Right renal pelvis (tissue), 4 donors: ENCODE data around the gene HEXIM1. TPM values are rescaled to one million over a fixed set of nuclear protein-coding genes. Genes with fewer than 3 reads are reported as not detected.

ENCODE experiments used
- polyA plus RNA-seq, 4 donors: library from polyadenylated mRNA; unstranded; fragments of 120-200 nt; gene quantifications; one replicate each; pipeline ENCODE4 v1.2.1, GENCODE V29; 2013; ENCODE audit not compliant: insufficient read length in 4 of 4

HEXIM1 gene
- polyA plus RNA-seq, 4 donors, result 41.5 to 47.5 (median 42.9) TPM

Other genes starting within 250 kb of the HEXIM1 start
- gene EFTUD2, start 249.0 kb upstream of the HEXIM1 start, polyA plus RNA-seq, result 100 to 1,000 TPM; 101 to 120 (median 114) TPM
- gene GFAP, start 233.0 kb upstream of the HEXIM1 start, polyA plus RNA-seq, result under 1 TPM; 0.40 to 0.74 (median 0.52) TPM
- 10 to 100 TPM; 10.5 to 12.3 (median 11.3) TPM for gene KIF18B, start 200.7 kb upstream of the HEXIM1 start, polyA plus RNA-seq
- gene C1QL1, start 180.2 kb upstream of the HEXIM1 start, polyA plus RNA-seq, result 1 to 10 TPM; 1.7 to 4.0 (median 2.1) TPM
- 10 to 100 TPM; 49.7 to 59.9 (median 52.8) TPM for gene DCAKD, start 96.8 kb upstream of the HEXIM1 start, polyA plus RNA-seq
- 10 to 100 TPM; 65.8 to 73.9 (median 67.3) TPM for gene NMT1, start 87.2 kb upstream of the HEXIM1 start, polyA plus RNA-seq
- 10 to 100 TPM; 24.3 to 38.3 (median 27.9) TPM for gene PLCD3, start 16.0 kb upstream of the HEXIM1 start, polyA plus RNA-seq
- 10 to 100 TPM; 12.4 to 15.4 (median 13.5) TPM for gene ACBD4, start 12.8 kb upstream of the HEXIM1 start, polyA plus RNA-seq
- 10 to 100 TPM; 12.8 to 16.5 (median 13.5) TPM for gene HEXIM2, start 13.4 kb downstream of the HEXIM1 start, polyA plus RNA-seq
- gene FMNL1, start 73.4 kb downstream of the HEXIM1 start, polyA plus RNA-seq, result 1 to 10 TPM; 5.3 to 8.1 (median 5.9) TPM
- under 1 TPM in 3 of 4 donors, not detected in 1; 0.13 to 0.19 (median 0.17) TPM for gene SPATA32, start 113.6 kb downstream of the HEXIM1 start, polyA plus RNA-seq
- 1 to 10 TPM; 5.2 to 6.4 (median 5.7) TPM for gene MAP3K14, start 168.5 kb downstream of the HEXIM1 start, polyA plus RNA-seq